ENCODE data around the gene MPI.
"Not testable (repeated sequence)": the region's sequence is repeated elsewhere in the genome, so short reads cannot be mapped to it uniquely, and the experiment has no call there.

The MPI gene

DNA sequence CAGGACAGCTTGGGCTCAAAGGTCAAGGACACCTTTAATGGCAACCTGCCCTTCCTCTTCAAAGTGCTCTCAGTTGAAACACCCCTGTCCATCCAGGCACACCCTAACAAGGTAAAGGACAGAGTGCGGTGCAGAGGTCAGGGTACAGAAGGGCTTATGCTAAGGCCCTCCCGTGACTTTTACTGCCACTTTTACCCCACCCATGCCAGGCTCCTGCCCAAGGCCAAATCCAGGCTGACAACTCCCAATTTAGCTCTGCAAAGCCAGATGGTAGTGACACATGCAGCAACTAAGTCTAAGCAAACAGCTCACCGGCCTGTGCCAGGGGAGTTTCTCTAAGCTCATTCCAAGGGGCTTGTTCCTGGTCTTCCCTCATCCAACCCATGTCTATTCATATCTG is 1.6 kb downstream of the MPI start:
- DNase-seq (ENCODE audit: low spot score) = no peak

DNA sequence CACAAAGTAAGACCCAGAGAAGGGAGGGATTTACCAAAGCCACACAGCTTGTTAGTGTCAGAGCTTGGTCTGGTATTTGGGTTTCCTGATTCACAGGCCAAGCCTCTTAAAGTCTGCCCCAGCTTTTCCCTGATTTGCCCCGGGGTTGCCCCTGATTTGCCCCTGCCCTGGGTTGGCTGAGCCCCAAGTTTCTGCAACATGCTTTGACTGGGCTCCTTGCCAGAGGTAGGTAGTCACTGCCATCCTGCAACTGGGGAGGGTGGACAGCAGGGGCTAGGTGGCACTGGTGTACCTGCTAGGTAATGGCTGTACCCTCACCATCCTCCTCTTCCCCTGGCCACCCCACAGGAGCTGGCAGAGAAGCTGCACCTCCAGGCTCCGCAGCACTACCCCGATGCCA is 2.5 kb downstream of the MPI start:
- DNase-seq (ENCODE audit: low spot score) = no peak

DNA sequence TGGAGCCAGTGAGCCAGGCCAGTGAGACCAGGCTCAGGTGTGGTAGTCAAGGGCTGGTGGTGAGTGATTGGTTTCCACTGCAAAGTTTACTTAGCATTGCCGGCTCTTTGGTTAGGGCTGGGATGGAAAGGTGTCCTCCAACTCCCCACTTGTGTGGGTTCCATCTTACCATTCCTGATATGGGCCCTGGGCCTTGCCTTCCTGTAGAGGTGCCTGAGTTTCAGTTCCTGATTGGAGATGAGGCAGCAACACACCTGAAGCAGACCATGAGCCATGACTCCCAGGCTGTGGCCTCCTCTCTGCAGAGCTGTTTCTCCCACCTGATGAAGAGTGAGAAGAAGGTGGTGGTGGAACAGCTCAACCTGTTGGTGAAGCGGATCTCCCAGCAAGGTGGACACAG is 3.1 kb downstream of the MPI start:
- no peak for DNase-seq (ENCODE audit: low spot score)

DNA sequence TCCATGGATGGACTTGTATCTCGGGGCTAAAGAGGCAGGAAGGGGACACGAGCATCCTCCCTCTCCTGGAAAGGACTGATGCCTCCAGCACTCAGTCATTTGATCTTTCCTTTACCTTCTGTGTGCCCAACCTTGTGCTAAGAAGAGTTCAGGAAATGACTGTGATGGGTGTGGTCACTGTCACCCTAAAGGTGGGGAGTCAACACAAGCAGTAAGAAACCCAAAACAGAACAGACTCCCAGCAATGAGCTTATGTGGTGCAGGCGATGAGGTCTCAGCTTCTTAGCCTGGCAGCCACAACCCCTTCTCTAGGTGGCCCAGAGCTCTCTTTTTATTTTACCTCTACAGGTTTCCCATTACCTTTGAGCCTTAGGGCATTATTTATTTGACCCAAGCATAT is 3.8 kb downstream of the MPI start:
- DNase-seq (ENCODE audit: low spot score) = no peak

DNA sequence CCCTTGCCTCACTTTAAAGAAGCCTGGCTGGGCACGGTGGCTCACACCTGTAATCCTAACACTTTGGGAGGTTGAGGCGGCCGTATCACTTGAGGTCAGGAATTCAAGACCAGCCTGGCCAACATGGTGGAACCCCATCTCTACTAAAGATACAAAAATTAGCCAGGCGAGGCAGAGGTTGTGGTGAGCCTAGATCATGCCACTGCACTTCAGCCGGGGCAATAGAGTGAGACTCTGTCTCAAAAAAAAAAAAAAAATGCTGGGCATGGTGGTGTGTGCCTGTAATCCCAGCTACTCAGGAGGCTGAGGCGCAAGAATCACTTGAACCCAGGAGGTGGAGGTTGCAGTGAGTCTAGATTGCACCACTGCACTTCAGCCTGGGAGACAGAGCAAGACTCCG is 4.5 kb downstream of the MPI start:
- not testable (repeated sequence) for DNase-seq (ENCODE audit: low spot score)

DNA sequence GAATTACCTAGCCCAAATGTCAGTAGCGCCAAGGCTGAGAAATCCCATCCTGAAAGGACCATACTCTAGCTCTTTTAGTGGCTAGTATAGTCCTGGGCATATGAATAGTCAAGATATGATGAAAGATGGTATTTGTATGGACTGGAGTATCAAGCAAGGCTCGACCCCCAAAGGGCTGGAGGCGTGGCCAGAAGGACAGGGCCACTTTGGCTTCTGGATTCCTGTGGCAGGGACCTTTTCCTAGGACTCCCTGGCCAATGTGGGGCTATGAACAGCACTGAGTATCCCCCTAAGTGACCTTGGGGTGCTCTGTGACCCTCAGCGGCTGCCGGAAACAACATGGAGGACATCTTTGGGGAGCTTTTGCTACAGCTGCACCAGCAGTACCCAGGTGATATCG is 6.0 kb downstream of the MPI start:
- DNase-seq (ENCODE audit: low spot score) = no peak

DNA sequence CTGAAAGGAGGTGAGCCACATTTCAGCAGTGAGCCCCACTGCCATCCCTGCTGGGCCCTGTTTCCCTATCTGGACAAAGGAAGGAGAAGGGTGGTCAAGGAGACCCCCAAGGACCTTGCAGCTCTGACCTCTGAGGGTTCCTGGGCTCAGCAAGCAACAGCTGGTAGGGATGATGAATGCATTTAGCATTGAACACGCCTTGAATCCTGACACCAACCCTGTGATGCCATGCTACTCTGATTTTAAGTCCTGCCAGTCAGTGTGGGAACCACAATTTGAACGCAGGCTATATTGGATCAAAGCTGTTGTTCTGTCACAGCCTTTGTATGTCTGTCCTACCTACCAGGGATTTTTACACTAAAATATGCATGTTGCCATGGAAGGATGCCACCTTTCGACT is 6.5 kb downstream of the MPI start:
- no peak for DNase-seq (ENCODE audit: low spot score)

DNA sequence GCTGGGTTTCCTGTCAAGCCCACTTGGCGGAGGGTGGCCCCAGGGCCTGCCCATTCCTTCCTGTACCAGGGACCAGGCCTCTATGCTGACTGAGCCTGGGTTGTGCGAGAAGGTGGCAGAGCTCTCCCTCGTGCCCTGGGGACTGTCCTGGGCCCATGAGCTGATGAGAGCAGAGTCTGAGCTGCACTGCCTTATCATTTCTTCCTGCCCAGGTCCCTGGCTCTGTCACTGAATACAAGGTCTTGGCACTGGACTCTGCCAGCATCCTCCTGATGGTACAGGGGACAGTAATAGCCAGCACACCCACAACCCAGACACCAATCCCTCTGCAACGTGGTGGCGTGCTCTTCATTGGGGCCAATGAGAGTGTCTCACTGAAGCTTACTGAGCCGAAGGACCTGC is 7.5 kb downstream of the MPI start:
- no peak for DNase-seq (ENCODE audit: low spot score)

DNA sequence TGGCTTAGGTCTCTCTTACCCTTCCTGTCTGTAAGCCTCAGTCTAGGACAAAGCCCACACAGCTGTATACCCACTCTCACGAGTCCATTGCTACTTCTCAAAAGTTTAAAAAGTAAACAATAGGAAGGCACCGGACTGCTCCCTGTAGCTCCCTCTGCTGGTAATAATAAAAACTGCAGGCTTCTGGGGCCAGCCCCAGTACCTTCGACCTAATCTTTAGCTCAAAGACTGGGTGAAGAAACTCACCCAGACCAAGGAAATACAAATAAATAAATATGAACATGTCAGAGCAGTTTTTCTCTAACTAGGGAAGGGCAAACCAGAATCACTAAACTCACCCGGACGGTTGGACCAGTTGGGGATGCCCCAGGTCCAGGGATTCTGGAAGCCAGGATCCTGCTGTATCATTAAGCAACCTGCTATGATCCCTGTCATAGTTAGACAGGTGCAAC is 11.8 kb downstream of the MPI start:
- peak; percentile 36 for DNase-seq (ENCODE audit: low spot score)

DNA sequence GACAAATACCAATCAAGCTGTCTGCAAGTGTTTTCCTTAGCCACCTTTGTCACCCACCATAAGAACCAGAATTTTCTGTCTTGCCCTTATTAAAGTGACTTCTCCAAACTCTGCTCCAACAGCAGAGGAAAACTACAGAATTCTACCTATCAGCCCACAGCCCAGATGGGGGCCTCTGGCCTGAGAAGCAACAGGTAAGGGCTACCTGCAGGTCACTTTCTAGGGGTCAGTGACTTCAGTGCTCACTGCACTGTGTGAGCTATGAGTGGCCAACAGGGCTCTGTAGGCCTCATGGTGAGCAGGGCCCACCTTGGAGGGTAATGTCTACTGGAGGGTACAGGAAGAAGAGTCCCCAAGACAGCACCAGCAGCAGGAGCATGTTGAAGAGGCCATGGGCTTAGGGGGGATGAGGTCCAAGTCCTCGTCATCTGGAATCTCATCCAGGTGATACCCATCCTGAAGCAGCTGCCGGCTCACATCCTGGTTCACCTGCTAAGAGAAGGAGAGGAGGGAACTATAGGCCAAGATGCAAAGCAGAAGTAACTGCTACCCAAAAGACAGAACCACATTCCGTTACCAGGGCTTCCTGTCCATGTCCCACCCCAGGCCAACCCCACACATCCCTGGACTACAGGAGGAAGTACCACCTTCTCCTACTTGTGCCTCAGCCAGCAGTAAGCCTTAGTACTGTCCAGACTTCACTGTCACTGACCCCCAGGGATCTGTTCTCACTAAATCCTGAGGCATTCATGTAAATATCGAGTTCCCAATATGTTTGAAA is 12.6 kb downstream of the MPI start:
- no peak for DNase-seq (ENCODE audit: low spot score)

DNA sequence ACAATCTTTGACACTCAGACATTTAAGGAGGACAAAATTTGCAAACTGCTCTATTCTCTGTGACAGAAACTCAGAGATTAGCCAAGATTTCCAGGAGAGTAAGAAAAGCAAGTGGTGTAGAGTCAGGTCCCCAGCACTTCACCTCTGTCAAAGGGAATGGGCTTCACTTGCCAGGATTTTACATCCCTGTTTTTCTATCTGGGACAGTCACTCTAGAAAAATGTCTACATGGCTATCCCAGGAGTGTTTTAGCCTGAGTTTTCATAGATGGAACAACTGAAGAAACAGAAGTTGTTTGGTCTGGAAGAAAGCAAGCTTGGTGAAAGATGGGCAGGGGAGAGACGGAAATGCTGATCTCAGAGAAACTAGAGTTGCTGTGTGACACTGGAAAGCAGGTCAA is 13.8 kb downstream of the MPI start:
- DNase-seq (ENCODE audit: low spot score) = no peak

DNA sequence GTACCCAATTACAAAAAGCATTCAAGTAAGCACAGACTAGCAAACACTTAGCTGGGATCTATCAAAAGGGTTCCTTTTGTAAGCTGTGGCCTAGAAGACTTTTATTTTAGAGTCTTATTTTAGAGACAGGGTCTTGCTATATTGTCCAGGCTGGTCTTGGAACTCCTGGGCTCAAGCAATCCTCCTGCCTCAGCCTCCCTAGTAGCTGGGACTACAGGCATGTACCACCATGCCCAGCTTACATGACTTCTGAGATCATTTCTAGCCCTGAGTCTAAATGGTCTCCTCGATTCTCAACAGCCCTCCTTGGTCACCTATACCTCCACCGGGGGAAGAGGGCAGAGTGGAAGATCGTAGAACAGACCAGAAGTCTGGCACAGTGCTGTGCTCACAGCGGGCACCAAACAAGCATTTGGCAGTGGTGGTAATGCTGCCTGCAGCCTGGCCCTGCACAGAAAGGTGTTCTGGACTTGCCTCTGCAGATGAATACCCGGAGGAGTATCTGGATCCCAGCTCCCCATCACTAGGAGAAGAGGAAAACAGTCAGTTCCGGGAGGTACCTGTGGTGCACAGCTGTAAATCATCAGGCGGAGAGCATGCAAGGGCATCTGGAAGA is 14.5 kb downstream of the MPI start:
- no peak for DNase-seq (ENCODE audit: low spot score)

DNA sequence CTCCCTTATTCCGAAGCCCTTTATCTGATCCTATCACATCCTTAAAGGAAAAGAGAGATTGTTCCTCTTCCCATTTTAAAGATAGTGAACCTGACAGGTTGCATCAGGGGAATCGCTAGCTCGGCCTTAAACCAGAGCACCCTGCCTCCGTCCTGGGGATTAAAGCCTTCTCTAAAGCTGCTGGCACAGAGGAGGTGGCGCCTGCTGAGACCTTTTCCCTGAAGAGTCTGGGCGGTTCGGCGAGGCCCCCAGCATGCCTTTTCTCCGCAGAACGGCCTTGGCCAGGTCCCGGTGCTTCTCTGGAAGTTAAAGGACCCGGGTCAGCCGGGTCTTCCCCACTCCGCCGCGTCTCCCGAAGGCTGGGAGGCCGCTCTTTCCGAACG is 16.2 kb downstream of the MPI start:
- peak; percentile 42 for DNase-seq (ENCODE audit: low spot score)

DNA sequence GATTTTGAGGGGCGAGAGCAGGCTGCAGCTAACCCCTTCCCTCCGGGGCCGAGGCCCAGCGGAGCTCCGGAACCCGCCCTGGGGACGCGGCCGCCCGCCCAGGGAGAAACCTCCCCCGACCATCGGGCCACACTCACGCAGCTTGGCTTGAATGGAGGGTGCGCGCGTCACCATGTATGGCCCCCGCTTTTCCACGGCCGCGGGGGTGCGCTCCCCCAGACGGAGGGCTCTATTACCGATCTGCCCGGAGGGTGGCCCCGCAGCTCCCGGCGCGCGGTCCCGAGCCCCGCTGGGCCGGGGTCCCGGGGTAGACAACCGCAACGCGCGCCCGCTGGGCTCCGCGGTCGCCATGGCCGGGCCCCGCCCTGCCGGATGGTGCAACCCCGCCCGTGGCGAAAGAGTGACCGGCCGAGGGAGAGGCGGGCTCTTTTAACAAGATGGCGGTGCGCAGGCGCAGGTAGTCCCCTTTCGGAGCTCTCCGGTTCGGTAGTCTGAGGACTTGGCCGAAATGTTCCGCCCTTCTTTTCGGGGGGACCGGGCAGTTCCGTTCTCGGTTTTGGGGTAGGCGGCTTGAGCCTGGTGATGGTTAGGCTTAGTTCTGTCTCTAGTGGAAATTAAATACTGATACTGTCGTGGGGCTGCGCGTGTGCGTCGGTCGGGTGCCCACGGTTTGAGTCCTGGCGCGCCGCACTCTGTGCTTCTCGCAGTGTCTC is 16.8 kb downstream of the MPI start, which contains the start of gene FAM219B:
TSS of gene FAM219B (minus strand) at position 402 of the 713 bp plus-strand sequence. CDS start at position 351, 51 bp downstream.
- DNase-seq (ENCODE audit: low spot score) = peak; percentile 90

DNA sequence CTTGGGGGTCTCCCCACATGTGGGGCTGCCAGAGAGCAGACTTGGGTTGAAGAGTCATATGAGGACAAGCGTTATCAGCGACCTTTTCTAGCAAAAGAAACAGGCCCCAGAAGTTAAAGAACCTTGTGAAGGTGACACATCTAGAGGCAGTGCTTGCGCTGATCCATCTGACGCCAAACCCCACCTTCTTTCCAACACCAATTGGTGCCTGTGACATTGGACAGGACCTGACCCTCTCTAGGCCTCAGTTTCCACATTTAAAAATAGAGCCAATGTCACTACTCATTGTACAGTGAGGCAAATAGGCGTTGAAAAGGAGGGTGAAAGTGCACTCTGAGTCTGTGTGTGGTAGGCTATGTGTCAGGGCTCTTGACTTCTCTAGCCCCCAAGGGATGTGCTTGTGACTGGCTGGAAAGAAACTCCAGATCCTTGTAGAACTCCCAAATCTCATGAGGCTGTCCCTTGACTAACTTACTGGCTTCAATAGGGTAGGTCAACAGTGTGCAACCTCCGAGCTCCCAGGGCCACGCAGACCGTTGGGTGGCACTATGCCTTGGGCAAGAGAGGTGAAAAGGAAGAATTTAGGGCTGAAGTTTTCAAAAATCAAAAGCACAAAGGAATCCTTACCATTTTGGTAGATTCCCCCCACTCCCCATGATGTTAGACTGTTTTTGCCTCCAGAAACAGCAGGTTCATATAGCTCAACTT is 17.5 kb downstream of the MPI start:
- DNase-seq (ENCODE audit: low spot score) = no peak

DNA sequence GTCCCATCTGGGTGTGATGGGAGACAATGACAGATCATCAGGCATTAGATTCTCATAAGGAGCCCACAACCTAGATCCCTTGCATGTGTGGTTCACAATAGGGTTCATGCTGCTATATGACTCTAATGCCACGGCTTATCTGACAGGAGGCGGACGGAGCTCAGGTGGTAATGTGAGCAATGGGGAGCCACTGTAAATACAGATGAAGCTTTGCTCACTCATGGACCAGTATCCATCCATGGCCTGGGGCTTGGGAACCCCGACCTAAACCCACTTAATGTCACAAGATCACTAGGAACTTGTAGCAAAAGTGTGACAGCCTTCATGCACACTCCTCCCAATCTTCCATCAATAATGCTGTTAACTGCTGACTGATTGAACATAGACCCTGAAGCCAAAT is 18.8 kb downstream of the MPI start:
- no peak for DNase-seq (ENCODE audit: low spot score)

DNA sequence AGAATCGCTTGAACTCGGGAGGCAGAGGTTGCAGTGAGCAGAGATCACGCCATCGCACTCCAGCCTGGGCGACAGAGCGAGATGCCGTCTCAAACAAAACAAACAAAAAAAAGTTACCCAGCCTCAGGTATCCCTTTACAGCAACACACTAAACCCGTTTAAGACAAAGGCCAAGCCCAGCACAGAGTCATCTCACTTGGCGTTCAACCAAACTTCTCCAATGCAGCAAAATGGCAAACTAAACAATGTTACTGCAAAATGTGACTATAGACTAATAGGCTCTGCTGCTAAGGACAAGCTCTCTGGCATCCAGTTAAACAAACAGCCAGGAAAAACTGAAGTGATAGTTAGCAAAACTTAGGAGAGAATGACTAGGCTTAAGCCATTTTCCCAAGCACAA is 23.2 kb downstream of the MPI start:
- DNase-seq (ENCODE audit: low spot score) = no peak

DNA sequence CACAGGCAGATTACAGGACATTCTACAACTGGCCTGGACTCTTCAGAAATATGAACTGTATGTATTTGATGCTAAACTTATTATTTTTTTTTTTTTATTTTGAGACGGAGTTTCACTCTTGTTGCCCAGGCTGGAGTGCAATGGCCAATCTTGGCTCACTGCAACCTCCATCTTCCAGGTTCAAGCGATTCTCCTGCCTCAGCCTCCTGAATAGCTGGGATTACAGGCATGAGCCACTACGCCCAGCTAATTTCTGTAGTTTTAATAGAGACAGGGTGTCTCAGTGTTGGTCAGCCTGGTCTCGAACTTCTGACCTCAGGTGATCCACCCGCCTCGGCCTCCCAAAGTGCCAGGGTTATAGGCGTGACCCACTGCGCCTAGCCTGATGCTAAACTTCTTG is 24.0 kb downstream of the MPI start:
- not testable (repeated sequence) for DNase-seq (ENCODE audit: low spot score)

DNA sequence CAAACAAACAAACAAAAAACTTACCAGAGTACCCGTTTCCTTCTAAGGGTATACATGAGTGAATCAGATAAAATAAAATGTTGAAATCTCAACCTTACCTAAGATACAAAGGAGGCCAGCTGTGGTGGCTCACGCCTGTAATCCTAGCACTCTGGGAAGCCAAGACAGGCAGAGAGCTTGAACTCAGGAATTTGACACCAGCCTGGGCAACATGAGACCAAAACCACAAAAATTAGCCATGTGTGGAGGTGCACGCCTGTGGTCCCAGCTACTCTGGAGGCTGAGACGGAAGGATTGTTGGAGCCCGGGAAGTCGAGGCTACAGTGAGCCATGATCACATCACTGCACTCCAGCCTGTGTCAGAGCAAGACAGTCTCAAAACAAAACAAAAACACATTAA is 27.8 kb downstream of the MPI start:
- no peak for DNase-seq (ENCODE audit: low spot score)

DNA sequence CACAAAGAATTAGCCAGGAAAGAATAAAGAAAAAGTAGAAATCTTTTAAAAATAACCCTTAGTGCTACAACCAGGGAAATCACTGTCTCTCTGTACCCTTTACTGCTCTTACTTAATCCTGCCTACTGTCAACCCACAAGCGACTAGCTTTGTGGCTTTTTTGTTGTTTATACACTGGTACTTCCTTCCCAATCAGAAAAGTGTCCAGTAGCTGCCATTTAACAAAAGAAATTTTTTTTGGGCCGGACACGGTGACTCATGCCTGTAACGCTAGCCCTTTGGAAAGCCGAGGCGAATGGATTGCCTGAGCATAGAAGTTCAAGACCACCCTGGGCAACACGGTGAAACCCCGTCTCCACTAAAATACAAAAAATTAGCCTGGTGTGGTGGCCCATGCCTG is 30.6 kb downstream of the MPI start:
- no peak for DNase-seq (ENCODE audit: low spot score)

DNA sequence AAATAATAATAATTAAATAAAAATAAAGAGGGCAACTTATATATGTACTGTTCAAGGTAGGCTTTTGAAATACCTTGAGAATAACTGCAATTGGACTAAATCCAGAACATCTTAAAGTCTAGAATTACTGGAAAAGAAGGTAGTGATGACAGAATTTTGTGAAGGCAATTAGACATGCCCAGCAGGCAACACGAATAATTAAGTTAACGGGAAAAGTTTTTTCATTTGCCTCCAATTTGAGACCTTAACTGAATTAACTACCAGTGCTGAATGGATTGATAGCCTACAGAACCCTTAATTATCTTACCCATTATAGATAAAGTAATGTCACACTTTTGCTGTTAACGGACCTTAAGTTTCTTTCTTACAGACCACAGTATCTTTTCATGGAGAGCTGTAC is 34.7 kb downstream of the MPI start:
- DNase-seq (ENCODE audit: low spot score) = no peak

DNA sequence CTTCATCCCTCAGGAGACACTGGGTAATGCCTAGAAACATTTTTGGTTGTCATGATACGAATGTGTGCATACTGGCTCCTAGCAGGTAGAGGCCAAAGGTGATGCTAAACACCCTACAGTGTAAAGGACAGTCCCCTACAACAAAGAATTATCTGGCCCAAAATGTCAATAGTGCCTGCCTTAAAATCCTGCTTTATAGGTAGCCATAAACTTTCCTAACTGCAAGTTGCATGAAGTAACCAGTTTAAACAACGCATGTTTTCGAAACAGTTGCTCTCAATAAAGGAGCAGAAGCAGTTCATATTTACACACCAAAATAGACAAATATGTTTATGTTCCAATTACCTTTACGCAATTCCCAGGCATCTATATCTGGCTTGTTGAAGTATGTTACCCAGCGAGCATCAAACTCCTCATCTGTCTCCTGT is 38.9 kb downstream of the MPI start:
- no peak for DNase-seq (ENCODE audit: low spot score)

DNA sequence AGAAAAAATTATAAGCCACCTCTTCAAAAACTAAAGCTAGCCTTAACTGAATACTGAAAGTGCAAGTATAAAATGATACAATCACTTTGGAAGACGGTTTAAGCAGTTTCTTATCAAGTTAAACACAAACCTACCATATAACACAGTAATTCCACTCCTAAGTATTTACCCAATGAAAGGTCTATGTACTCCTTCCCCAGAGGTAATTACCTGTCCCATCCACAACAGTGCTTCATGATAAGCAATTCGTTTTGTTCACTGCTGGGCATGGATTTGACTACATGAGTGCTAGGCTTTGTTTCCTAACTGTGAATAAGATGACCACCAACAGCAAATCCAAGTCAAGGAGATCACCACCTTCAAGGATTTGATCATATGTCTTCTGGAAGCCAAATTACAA is 43.7 kb downstream of the MPI start:
- DNase-seq (ENCODE audit: low spot score) = no peak

All from globus pallidus (tissue), 1 donor.